Measurements from ENCODE around the gene KRT6A. TPM values are rescaled to one million over a fixed set of nuclear protein-coding genes. Genes with fewer than 3 reads are reported as not detected.
"Not testable (repeated sequence)": the region's sequence is repeated elsewhere in the genome, so short reads cannot be mapped to it uniquely, and the experiment has no call there.

The KRT6A gene
- total RNA-seq, 6 donors from 2014 or later, result 0.61 to 4.5 (median 1.4) TPM; not detected in 1

DNA sequence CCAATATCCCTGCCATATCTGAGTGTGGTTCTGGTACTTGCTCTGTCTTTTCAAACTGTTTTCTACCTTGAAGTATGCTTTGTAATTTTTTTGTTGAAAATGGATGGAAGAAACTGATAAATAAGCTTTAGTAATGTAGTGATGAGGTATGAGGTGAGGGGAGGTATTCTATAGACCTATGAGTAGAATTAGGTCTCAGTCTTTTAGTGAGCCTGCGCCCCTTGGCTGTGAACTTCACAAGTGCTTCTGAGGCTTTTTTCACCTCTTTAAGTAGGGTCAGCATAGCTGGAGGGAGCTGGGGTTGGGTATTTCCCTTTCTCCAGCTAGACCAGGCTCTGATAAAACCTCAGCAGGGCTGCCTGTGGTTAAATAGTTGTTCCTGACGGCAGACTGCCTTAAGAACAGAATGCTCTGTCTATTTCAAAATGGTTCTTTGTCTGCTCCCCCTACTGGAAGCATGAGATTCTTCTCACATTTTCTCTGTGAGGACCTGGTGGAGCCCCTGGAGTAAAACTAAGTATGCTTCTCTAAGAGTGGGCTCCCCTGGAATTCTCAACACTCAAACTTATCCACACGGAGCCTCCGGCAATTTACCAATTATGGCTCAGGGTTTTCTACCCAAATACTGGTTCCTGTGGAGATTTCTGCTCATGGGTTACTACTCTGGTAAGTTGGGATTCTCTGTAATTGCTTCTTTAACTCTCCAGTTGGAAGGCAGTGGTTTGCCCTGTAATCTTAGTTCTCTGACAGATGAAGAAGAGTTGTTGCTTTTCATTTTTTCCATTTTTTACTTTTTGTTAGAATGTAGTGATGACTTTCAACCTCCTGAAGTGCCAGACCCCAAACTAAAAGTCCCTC lies 14.0 kb upstream of the KRT6A start:
- ATAC-seq (ENCODE audit: low FRiP score in 2 of 2) (peak; percentile 55 to 74), DNase-seq (no peak)
- 33 to 35% methylated on average over 4 of the region's 4 CpGs for WGBS, 2 donors

DNA sequence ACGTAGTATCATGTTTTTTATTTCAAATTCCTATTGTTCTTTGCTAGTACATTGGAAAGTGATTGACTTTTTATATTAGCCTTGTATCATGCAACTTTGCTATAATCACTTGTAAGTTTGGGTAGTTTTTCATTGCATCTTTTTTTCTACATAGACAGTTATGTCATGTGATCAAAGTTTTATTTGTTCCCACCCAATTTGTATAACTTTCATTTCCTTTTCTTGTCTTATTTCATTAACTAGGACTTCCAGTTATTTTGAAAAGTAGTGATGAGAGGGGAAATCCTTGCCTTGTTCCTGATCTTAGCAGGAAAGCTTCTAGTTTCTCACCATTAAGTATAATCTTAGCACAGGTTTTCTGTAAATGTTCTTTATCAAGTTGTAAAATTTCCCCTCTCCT lies 9.8 kb upstream of the KRT6A start:
- Histone ChIP-seq H3K27me3 (no peaks in the 10 kb centered on the region), H3K36me3 (no peaks in the 10 kb centered on the region), H3K27ac (no peak overlapping the region), H3K4me3 (no peak overlapping the region), H3K9me3 (no peaks in the 10 kb centered on the region), H3K4me1 (no peaks in the 10 kb centered on the region)
- WGBS, 2 donors, result 84 to 92% methylated on average over 1 of the region's 1 CpG
- no peak for TF ChIP-seq EP300 (IDR thresholded peaks at IDR 0.05)
- TF ChIP-seq POLR2AphosphoS5 (IDR thresholded peaks at IDR 0.05), result no peak
- TF ChIP-seq CTCF (IDR thresholded peaks at IDR 0.05), result no peak
- TF ChIP-seq POLR2A (IDR thresholded peaks at IDR 0.05), result no peak
- no peak for DNase-seq
- ATAC-seq (ENCODE audit: low FRiP score in 2 of 2), result no peak

More for the DNA sequence above, 14.0 kb upstream of the KRT6A start:
- no peak overlapping the region for H3K27ac ChIP-seq
- H3K4me3 ChIP-seq, result no peak overlapping the region
- TF ChIP-seq EP300 (IDR thresholded peaks at IDR 0.05) (no peak), POLR2AphosphoS5 (IDR thresholded peaks at IDR 0.05) (no peak), CTCF (IDR thresholded peaks at IDR 0.05) (peak in 5 of 6 experiments; percentile 21 to 69 (median 51))
- no peaks in the 10 kb centered on the region for H3K36me3 ChIP-seq
- H3K27me3 ChIP-seq, result no peaks in the 10 kb centered on the region
- H3K9me3 ChIP-seq, result no peaks in the 10 kb centered on the region
- H3K4me1 ChIP-seq, result no peaks in the 10 kb centered on the region

DNA sequence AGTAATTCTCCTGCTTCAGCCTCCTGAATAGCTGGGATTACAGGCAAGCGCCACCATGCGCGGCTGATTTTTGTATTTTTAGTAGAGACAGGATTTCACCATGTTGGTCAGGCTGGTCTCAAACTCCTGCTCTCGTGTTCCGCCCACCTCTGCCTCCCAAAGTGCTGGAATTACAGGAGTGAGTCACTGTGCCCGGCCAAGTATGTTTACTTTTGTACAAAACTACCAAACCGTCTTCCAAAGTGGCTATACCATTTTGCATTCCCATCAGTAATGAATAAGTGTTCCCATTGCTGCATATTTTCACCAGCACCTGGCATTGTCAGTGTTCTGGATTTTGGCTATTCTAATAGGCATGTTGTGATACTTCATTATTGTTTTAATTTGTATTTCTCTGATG lies 8.4 kb upstream of the KRT6A start:
- WGBS, 2 donors, result 73 to 74% methylated on average over 7 of the region's 7 CpGs
- ATAC-seq (ENCODE audit: low FRiP score in 2 of 2) (no peak), DNase-seq (no peak)
- no peaks in the 10 kb centered on the region for H3K36me3 ChIP-seq
- no peaks in the 10 kb centered on the region for H3K27me3 ChIP-seq
- no peak overlapping the region for H3K4me3 ChIP-seq
- TF ChIP-seq CTCF (IDR thresholded peaks at IDR 0.05) (no peak), POLR2AphosphoS5 (IDR thresholded peaks at IDR 0.05) (no peak), EP300 (IDR thresholded peaks at IDR 0.05) (no peak), POLR2A (IDR thresholded peaks at IDR 0.05) (no peak)
- no peaks in the 10 kb centered on the region for H3K9me3 ChIP-seq
- no peak overlapping the region for H3K27ac ChIP-seq
- no peaks in the 10 kb centered on the region for H3K4me1 ChIP-seq

DNA sequence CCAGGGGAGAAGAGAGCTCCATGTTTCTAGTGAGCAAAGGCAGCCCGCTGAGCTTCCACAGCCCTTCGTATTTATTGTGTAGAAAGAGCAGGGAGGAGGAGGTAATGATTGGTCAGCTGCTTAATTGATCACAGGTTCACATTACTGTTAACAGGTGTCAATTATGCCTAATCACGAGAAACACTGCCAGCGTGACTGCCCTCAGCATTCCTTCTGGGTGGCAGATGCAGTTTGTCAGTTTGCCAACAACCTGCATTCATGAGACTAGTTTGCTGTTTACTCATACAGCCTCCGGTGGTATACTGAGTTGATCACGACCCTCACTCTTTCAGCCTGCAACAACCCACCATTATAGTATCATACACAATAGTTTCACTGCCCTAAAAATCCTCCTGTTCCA lies 7.5 kb upstream of the KRT6A start:
- ATAC-seq (ENCODE audit: low FRiP score in 2 of 2); H3K36me3 ChIP-seq; H3K4me3 ChIP-seq; H3K27ac ChIP-seq; H3K9me3 ChIP-seq; H3K27me3 ChIP-seq; DNase-seq; H3K4me1 ChIP-seq: not testable (repeated sequence)
- WGBS, 2 donors, result 68 to 85% methylated on average over 6 of the region's 6 CpGs

- no peak for ATAC-seq (ENCODE audit: low FRiP score in 2 of 2)
- 81 to 83% methylated on average over 5 of the region's 5 CpGs for WGBS, 2 donors
- TF ChIP-seq POLR2A (IDR thresholded peaks at IDR 0.05) (no peak), POLR2AphosphoS5 (IDR thresholded peaks at IDR 0.05) (no peak), EP300 (IDR thresholded peaks at IDR 0.05) (no peak), CTCF (IDR thresholded peaks at IDR 0.05) (no peak)
Observed at GRCh38 chr12:52499806-52500560, 6.9 kb upstream of the KRT6A start.

More at GRCh38 chr12:52499806-52500560, 6.9 kb upstream of the KRT6A start:
- Histone ChIP-seq H3K4me1 (peaks cover 5 to 11% (median 9%) of the 10 kb centered on the region in 4 donors), H3K9me3 (no peaks in the 10 kb centered on the region), H3K27me3 (no peaks in the 10 kb centered on the region), H3K27ac (no peak overlapping the region), H3K4me3 (no peak overlapping the region), H3K36me3 (no peaks in the 10 kb centered on the region)
- no peak for DNase-seq
